ENCODE measurements around the gene LRRC10B. TPM values are rescaled to one million over a fixed set of nuclear protein-coding genes. Genes with fewer than 3 reads are reported as not detected.

LRRC10B gene
- total RNA-seq, 1 experiment from 2014 or later: 0.39 TPM

- no peaks in the 10 kb centered on the region for H3K79me2 ChIP-seq (ENCODE audit: insufficient read depth, low read length)
- H2BK12ac ChIP-seq (ENCODE audit: insufficient read length, low read depth, low read length): no peak overlapping the region
- no peak overlapping the region for H4K91ac ChIP-seq (ENCODE audit: insufficient read length, low read depth, low read length)
- H2BK20ac ChIP-seq (ENCODE audit: low read depth, low read length, poor library complexity, severe bottlenecking): no peak overlapping the region
- H3K79me1 ChIP-seq (ENCODE audit: insufficient read depth, low read depth, low read length, poor library complexity, severe bottlenecking): no peaks in the 10 kb centered on the region
- WGBS (ENCODE audit: extremely low coverage, insufficient read length, low lambda C conversion rate): no CpG with 5 or more reads among the region's 19 CpGs
- no peak overlapping the region for H4K8ac ChIP-seq (replicated peaks; ENCODE audit: insufficient read length, low read depth, low read length)
- no peak overlapping the region for H2BK5ac ChIP-seq (ENCODE audit: insufficient read length, low read length)
- Mint-ChIP-seq H3K9me3 (no peaks in the 10 kb centered on the region; a peak in 1 of 5 replicates), H3K4me1 (peaks cover 27 to 36% of the 10 kb centered on the region in 2 experiments), H3K4me3 (peak overlapping the region; percentile 6 to 32; a peak in 3 of 5 replicates), H3K27me3 (ENCODE audit: low read depth) (peaks cover 30% of the 10 kb centered on the region), H3K27ac (peak overlapping the region in 1 of 3 experiments; percentile 46; a peak in 2 of 7 replicates), H3K36me3 (ENCODE audit: insufficient read depth in 1 of 3, low read depth in 3 of 3) (peaks cover 3 to 5% (median 4%) of the 10 kb centered on the region in 3 experiments; a peak in 5 of 7 replicates)
- DNase-seq: peak; percentile 82
- no peak overlapping the region for H3K27ac ChIP-seq (ENCODE audit: insufficient read length, low read depth, low read length)
- H3K4me1 ChIP-seq (ENCODE audit: insufficient read depth, low read length): peaks cover 3% of the 10 kb centered on the region; the same call in 1 of the 2 replicates
- H4K20me1 ChIP-seq (ENCODE audit: control insufficient read depth, insufficient read depth, insufficient read length): peaks cover 4% of the 10 kb centered on the region
- no peak overlapping the region for H2BK120ac ChIP-seq (ENCODE audit: low read depth, low read length, poor library complexity, severe bottlenecking)
- H3K56ac ChIP-seq (ENCODE audit: insufficient read length, low read depth, low read length): no peak overlapping the region
- H3K4me2 ChIP-seq (ENCODE audit: insufficient read depth, insufficient read length, low read length): peak overlapping the region; percentile 0
- H3K23me2 ChIP-seq (ENCODE audit: insufficient read length, low read depth, low read length, poor library complexity, severe bottlenecking): no peaks in the 10 kb centered on the region
- H3K27me3 ChIP-seq (ENCODE audit: insufficient read depth, low read length): no peaks in the 10 kb centered on the region
- no peak overlapping the region for H2AFZ ChIP-seq (ENCODE audit: low read length)
- no peaks in the 10 kb centered on the region for H3K9me3 ChIP-seq (ENCODE audit: control insufficient read depth, low read depth, low read length)
- no peak overlapping the region for H3K14ac ChIP-seq (ENCODE audit: insufficient read depth, low read length)
- no peak overlapping the region for H3K4ac ChIP-seq (ENCODE audit: low read depth, low read length)
- H3K18ac ChIP-seq (ENCODE audit: insufficient read length, low read depth, low read length): no peak overlapping the region
- no peak overlapping the region for H2AK5ac ChIP-seq (ENCODE audit: insufficient read length, low read length)
- no peak overlapping the region for H3T11ph ChIP-seq (ENCODE audit: low read length)
- H2BK15ac ChIP-seq (ENCODE audit: low read depth, low read length): no peak overlapping the region
- no peak overlapping the region for H4K5ac ChIP-seq (ENCODE audit: insufficient read length, low read depth, low read length)
- no peak overlapping the region for H3K9ac ChIP-seq (ENCODE audit: extremely low read depth, insufficient read length, low read length)
- TF ChIP-seq, protein P1, sequence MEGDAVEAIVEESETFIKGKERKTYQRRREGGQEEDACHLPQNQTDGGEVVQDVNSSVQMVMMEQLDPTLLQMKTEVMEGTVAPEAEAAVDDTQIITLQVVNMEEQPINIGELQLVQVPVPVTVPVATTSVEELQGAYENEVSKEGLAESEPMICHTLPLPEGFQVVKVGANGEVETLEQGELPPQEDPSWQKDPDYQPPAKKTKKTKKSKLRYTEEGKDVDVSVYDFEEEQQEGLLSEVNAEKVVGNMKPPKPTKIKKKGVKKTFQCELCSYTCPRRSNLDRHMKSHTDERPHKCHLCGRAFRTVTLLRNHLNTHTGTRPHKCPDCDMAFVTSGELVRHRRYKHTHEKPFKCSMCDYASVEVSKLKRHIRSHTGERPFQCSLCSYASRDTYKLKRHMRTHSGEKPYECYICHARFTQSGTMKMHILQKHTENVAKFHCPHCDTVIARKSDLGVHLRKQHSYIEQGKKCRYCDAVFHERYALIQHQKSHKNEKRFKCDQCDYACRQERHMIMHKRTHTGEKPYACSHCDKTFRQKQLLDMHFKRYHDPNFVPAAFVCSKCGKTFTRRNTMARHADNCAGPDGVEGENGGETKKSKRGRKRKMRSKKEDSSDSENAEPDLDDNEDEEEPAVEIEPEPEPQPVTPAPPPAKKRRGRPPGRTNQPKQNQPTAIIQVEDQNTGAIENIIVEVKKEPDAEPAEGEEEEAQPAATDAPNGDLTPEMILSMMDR (conservative IDR thresholded peaks at IDR 0.05): no peak
- H3K23ac ChIP-seq (ENCODE audit: insufficient read length, low read depth, low read length): no peak overlapping the region
Measured at GRCh38 chr11:61488651-61489291, 19.8 kb upstream of the LRRC10B start.
